ENCODE data around the gene WNK2.

The WNK2 gene

DNA sequence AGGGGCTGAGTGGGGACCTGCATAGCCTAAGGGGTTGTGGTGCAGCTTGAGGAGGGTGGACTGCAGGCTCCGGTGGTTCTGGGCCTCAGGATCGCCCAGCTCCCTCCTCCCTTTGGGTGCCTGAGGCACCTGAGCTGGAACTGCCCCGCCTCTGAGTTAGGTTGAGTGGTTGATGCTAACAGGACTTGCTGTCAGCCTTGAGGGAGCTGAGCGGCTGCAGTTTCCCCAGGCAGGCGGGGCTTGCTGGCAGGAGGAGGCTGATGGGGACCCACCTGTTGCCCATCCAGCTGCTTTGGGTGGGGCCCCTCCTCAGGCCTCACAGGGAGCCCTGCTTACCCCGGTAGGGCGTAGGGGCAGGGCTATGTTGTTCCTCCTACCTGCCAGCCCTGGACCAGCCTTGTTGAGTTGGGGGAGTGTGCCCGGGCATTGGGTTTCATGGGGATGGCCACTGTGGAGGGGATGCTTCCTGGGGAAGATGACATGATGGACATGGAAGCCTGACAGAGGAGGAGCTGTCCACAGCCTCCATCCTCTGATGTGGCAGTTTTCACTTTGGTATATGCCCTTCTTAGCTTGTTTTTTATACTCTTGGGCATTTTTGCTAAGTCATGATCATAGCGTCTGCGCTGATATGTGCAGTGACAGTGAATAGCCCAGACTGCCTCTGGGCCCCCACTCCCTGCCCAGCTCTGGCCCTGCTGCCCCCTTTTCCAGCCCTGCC, 14.3 kb downstream of the WNK2 start:
- no peak for TF ChIP-seq CTCF (IDR thresholded peaks at IDR 0.05; ENCODE audit: poor library complexity, severe bottlenecking)
- Histone ChIP-seq H3K4me3 (ENCODE audit: severe bottlenecking) (no peak overlapping the region), H3K36me3 (ENCODE audit: low read depth) (no peaks in the 10 kb centered on the region), H3K27ac (ENCODE audit: poor library complexity, severe bottlenecking) (no peak overlapping the region), H3K27me3 (ENCODE audit: insufficient read depth, poor library complexity, severe bottlenecking) (no peaks in the 10 kb centered on the region), H3K9me3 (ENCODE audit: severe bottlenecking) (no peaks in the 10 kb centered on the region), H3K4me1 (ENCODE audit: insufficient read depth, poor library complexity, severe bottlenecking) (no peaks in the 10 kb centered on the region)
- ATAC-seq (ENCODE audit: low read depth): no peak
- peak; percentile 39 for DNase-seq (ENCODE audit: low spot score)

GRCh38 chr9:93198838-93199625, 15.1 kb downstream of the WNK2 start:
- ATAC-seq (ENCODE audit: low read depth) (no peak), DNase-seq (ENCODE audit: low spot score) (peak; percentile 55)
- no peak for TF ChIP-seq CTCF (IDR thresholded peaks at IDR 0.05; ENCODE audit: poor library complexity, severe bottlenecking)
- Histone ChIP-seq H3K36me3 (ENCODE audit: low read depth) (no peaks in the 10 kb centered on the region), H3K4me3 (ENCODE audit: severe bottlenecking) (no peak overlapping the region), H3K27me3 (ENCODE audit: insufficient read depth, poor library complexity, severe bottlenecking) (no peaks in the 10 kb centered on the region), H3K27ac (ENCODE audit: poor library complexity, severe bottlenecking) (no peak overlapping the region), H3K4me1 (ENCODE audit: insufficient read depth, poor library complexity, severe bottlenecking) (no peaks in the 10 kb centered on the region), H3K9me3 (ENCODE audit: severe bottlenecking) (no peaks in the 10 kb centered on the region)

DNA sequence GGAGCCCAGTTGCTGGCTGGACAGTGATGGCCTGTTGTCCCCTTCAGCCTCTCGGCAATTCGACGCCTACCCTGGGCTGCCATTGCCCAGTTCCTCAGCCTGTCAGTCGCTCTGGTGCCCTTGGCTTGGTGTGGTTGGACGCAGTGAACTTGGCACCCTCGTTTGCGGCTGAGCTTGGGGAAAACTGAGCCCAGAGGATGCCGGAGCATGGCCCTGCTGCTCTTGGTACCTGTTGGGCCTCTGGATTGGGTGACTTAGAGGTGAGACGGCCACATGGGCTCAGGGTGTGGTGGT, 16.5 kb downstream of the WNK2 start:
- ATAC-seq (ENCODE audit: low read depth) (no peak), DNase-seq (ENCODE audit: low spot score) (peak; percentile 35)
- no peak for TF ChIP-seq CTCF (IDR thresholded peaks at IDR 0.05; ENCODE audit: poor library complexity, severe bottlenecking)
- no peaks in the 10 kb centered on the region for H3K4me1 ChIP-seq (ENCODE audit: insufficient read depth, poor library complexity, severe bottlenecking)
- no peak overlapping the region for H3K4me3 ChIP-seq (ENCODE audit: severe bottlenecking)
- no peaks in the 10 kb centered on the region for H3K9me3 ChIP-seq (ENCODE audit: severe bottlenecking)
- no peaks in the 10 kb centered on the region for H3K36me3 ChIP-seq (ENCODE audit: low read depth)
- H3K27ac ChIP-seq (ENCODE audit: poor library complexity, severe bottlenecking): no peak overlapping the region
- H3K27me3 ChIP-seq (ENCODE audit: insufficient read depth, poor library complexity, severe bottlenecking): no peaks in the 10 kb centered on the region

DNA sequence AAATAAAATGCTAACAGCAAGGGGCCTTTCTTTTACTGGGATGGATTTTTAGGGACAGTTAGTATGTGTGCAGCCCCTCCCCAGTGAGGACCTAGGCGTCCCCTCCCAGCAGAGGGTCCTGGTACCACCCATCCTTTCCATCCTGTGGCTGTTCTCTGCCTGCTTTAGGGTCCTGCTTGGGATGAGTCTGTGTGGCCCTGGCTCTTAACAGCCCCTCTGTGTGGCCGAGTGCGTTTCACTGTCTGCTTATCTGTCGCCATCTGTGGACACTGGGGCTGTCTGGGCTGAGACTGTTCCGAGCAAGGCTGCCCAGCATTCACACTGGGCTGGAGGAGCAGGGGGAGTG, 17.0 kb downstream of the WNK2 start:
- no peak overlapping the region for H3K27ac ChIP-seq (ENCODE audit: poor library complexity, severe bottlenecking)
- H3K4me3 ChIP-seq (ENCODE audit: severe bottlenecking): no peak overlapping the region
- peak; percentile 50 for DNase-seq (ENCODE audit: low spot score)

More for the DNA sequence above, 17.0 kb downstream of the WNK2 start:
- no peaks in the 10 kb centered on the region for H3K27me3 ChIP-seq (ENCODE audit: insufficient read depth, poor library complexity, severe bottlenecking)
- no peaks in the 10 kb centered on the region for H3K36me3 ChIP-seq (ENCODE audit: low read depth)
- no peaks in the 10 kb centered on the region for H3K4me1 ChIP-seq (ENCODE audit: insufficient read depth, poor library complexity, severe bottlenecking)
- TF ChIP-seq CTCF (IDR thresholded peaks at IDR 0.05; ENCODE audit: poor library complexity, severe bottlenecking): no peak
- H3K9me3 ChIP-seq (ENCODE audit: severe bottlenecking): no peaks in the 10 kb centered on the region
- no peak for ATAC-seq (ENCODE audit: low read depth)
